OCI-LY3 (cell line): ENCODE measurements around the gene IFNA16.

Experiments used
- EZH2phosphoT487 ChIP-seq: fragments of 200-600 bp; shearing (Covaris generic); IDR thresholded peaks from 2 replicates; pipeline ENCODE4 v1.6.1; 2018; ENCODE audit warnings: antibody characterized with exemption, mixed run types, low read depth
- TF ChIP-seq, protein P1 (sequence below): fragments of 200-600, 300-600 bp; sonication (generic); IDR thresholded peaks from 2 replicates; pipeline ENCODE4 v1.5.1; 2014; ENCODE audit warnings: antibody characterized with exemption, low read length, low read depth

DNA sequence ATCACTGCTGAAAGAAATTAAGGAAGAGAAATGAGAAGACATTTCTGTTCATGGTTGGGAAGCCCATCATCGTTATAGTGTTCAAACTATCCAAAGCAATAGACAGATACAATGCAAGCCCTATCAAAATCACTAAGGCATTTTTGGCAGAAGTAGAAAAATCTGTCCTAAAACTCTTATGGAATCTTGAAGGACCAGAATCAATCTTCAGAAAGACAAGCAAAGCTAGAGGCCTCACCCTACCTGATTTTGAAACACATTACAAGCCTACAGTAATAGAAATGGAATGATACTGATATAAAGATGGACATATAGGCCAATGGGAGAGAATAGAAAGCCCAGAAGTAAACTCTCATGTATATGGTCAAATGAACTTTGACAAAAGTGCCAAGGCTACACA lies 45.8 kb downstream of the IFNA16 start:
- TF ChIP-seq, protein P1, sequence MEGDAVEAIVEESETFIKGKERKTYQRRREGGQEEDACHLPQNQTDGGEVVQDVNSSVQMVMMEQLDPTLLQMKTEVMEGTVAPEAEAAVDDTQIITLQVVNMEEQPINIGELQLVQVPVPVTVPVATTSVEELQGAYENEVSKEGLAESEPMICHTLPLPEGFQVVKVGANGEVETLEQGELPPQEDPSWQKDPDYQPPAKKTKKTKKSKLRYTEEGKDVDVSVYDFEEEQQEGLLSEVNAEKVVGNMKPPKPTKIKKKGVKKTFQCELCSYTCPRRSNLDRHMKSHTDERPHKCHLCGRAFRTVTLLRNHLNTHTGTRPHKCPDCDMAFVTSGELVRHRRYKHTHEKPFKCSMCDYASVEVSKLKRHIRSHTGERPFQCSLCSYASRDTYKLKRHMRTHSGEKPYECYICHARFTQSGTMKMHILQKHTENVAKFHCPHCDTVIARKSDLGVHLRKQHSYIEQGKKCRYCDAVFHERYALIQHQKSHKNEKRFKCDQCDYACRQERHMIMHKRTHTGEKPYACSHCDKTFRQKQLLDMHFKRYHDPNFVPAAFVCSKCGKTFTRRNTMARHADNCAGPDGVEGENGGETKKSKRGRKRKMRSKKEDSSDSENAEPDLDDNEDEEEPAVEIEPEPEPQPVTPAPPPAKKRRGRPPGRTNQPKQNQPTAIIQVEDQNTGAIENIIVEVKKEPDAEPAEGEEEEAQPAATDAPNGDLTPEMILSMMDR: no peak
- TF ChIP-seq EZH2phosphoT487: no peak
